ENCODE measurements around the gene STRIP2.

Gene STRIP2

DNA sequence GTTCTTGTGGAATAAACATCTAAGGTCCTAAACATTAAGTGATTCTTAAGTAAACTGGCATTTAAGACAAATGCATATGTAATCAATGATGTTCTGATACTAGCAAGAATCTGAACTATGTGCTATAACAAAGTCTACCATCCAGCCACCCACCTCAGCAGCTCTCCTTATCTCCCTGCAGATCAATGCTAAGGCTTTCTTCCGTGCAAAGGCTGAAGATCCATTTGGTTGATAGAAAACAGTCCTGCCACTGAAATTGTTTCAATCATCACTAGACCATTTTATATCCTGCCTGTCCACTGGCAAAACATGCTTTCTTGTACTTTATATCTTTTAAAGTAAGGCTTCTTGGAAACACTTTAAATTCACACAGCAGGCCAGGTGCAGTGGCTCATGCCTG, 61.8 kb downstream of the STRIP2 start:
- TF ChIP-seq, protein P1, sequence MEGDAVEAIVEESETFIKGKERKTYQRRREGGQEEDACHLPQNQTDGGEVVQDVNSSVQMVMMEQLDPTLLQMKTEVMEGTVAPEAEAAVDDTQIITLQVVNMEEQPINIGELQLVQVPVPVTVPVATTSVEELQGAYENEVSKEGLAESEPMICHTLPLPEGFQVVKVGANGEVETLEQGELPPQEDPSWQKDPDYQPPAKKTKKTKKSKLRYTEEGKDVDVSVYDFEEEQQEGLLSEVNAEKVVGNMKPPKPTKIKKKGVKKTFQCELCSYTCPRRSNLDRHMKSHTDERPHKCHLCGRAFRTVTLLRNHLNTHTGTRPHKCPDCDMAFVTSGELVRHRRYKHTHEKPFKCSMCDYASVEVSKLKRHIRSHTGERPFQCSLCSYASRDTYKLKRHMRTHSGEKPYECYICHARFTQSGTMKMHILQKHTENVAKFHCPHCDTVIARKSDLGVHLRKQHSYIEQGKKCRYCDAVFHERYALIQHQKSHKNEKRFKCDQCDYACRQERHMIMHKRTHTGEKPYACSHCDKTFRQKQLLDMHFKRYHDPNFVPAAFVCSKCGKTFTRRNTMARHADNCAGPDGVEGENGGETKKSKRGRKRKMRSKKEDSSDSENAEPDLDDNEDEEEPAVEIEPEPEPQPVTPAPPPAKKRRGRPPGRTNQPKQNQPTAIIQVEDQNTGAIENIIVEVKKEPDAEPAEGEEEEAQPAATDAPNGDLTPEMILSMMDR (IDR thresholded peaks at IDR 0.05; ENCODE audit: control extremely low read depth, extremely low read depth, low read depth, missing control alignments), result no peak
- ChIA-PET POLR2A (no interaction called here), CTCF (interaction anchor here (1.3 to 1.7 kb wide), 3 partner anchors 11 to 128 kb away, joined by 3 to 6 read pairs (median 5); no protein-coding TSS in a partner anchor)
- DNase-seq (ENCODE audit: extremely low spot score), result no peak

DNA sequence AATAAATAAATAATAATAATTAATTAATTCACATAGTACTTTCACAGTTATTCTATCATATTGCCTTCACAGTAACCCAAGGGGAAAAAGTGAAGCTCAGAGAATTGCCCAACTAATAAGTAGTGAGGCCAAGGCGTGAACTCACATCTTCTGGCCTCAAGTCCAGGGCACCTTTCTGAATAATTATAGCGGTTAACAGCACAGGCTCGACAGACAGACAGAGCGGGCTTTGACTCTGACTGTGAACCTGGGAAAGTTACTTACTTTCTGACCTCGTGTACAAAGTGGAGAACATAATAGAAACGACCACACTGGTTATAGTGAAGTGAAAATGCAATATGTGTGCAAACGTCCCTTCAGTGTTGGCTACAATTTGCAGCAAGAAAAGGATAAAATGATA, 62.4 kb downstream of the STRIP2 start:
- DNase-seq (ENCODE audit: extremely low spot score), result no peak
- TF ChIP-seq, protein P1 (IDR thresholded peaks at IDR 0.05; ENCODE audit: control extremely low read depth, extremely low read depth, low read depth, missing control alignments), result no peak
- CTCF ChIA-PET, result interaction anchor here (1.3 to 1.7 kb wide), 3 partner anchors 12 to 129 kb away, joined by 3 to 6 read pairs (median 5); no protein-coding TSS in a partner anchor
- POLR2A ChIA-PET, result no interaction called here

- CTCF ChIA-PET, result interaction anchor here (1.3 to 1.7 kb wide), 3 partner anchors 12 to 129 kb away, joined by 3 to 6 read pairs (median 5); no protein-coding TSS in a partner anchor
- DNase-seq (ENCODE audit: extremely low spot score), result no peak
- POLR2A ChIA-PET, result no interaction called here
- TF ChIP-seq, protein P1 (IDR thresholded peaks at IDR 0.05; ENCODE audit: control extremely low read depth, extremely low read depth, low read depth, missing control alignments), result no peak
These were observed 62.9 kb downstream of the STRIP2 start for GRCh38 chr7:129497156-129497555.

GRCh38 chr7:129498021-129498420, 63.8 kb downstream of the STRIP2 start:
- ChIA-PET CTCF (interaction anchor here (3.1 kb wide), 1 partner anchor 13 kb away, joined by 6 read pairs; no protein-coding TSS in a partner anchor), POLR2A (no interaction called here)
- TF ChIP-seq, protein P1 (IDR thresholded peaks at IDR 0.05; ENCODE audit: control extremely low read depth, extremely low read depth, low read depth, missing control alignments), result no peak
- no peak for DNase-seq (ENCODE audit: extremely low spot score)

DNA sequence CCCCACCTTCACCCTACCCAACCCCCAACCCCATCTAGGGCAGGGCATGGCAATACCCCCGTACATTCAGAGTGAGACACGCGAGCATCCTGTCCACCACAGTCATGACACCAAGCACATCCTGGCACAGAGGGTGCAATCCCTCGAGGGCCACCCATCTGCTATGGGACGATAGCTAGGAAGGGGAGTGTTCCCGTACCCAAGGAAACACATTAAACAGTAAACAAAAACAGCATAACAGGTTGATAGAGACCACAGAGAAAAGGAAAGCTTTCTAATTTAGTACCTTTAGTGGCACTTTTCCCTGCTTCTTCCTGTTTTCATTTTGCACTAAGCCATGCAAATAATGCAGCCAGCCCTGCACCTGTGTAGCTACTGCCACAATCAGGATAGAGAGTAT, 65.8 kb downstream of the STRIP2 start:
- POLR2A ChIA-PET, result no interaction called here
- no peak for DNase-seq (ENCODE audit: extremely low spot score)
- CTCF ChIA-PET, result interaction anchor here (1.3 to 3.1 kb wide), 4 partner anchors 12 to 144 kb away, joined by 3 to 6 read pairs (median 5); no protein-coding TSS in a partner anchor
- TF ChIP-seq, protein P1 (IDR thresholded peaks at IDR 0.05; ENCODE audit: control extremely low read depth, extremely low read depth, low read depth, missing control alignments), result no peak

DNA sequence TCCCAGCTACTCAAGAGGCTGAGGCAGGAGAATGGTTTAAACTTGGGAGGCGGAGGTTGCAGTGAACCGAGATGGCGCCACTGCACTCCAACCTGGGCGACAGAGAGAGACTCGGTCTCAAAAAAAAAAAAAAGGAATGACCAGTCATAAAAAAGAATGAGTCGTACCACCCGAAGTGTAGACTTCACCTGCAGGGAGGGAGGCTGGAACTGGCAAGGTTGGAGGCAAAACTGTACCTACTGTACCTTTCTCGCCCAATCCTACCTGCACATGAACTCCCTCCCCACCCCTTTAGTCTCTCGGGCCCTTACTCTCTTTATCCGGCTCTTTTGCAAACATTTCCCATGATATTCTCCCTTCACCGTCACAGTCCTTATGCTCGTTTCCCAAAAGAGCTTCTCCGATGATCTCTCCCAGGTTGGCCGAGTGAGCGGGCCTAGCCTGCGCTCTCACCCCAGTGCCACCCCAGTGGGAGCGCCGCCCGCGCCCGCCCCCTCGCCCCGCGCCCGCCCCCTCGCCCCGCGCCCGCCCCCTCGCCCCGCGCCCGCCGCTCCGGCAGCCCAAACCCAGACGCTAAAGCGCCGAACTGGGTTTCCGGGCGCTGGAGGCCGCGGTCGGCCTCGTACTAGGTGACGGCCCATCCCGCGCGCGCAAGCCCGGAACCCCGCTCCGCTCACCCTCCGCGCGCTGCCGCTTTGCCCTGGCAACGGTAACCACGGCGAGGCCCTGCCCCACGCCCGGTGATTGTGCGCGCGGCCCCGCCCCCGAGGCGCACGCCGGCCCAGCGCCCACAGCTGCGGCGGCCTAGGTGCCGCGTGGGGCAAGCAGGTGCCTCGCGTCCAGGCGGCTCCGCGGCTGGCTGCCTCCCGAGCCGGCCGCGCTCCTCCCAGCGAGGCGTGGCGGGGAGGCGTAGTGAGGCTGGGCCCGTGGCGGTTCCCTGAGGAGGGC, 67.8 kb downstream of the STRIP2 start, which contains the start of gene SMKR1:
SMKR1 (plus strand) TSS at position 772 of the 948 bp plus-strand sequence. CDS start 294 bp downstream, outside the sequence.
- POLR2A ChIA-PET, result no interaction called here
- CTCF ChIA-PET, result interaction anchor here (1.2 kb wide), 1 partner anchor 99 kb away, joined by 3 read pairs; no protein-coding TSS in a partner anchor
- DNase-seq (ENCODE audit: extremely low spot score), result peak; percentile 93
- TF ChIP-seq, protein P1 (IDR thresholded peaks at IDR 0.05; ENCODE audit: control extremely low read depth, extremely low read depth, low read depth, missing control alignments), result no peak

Measured in GM10248 (cell line).